ENCODE measurements around the gene PRR13. TPM values are rescaled to one million over a fixed set of nuclear protein-coding genes. Genes with fewer than 3 reads are reported as not detected.
"Not testable (repeated sequence)": the region's sequence is repeated elsewhere in the genome, so short reads cannot be mapped to it uniquely, and the experiment has no call there.

Gene PRR13
- 20.6 TPM for total RNA-seq

- Histone ChIP-seq H3K36me3 (peaks cover 14 to 28% of the 10 kb centered on the region in 2 donors), H3K4me1 (peaks cover 0 to 10% of the 10 kb centered on the region in 2 donors), H3K27ac (peak within 1 kb of the TSS; percentile 88 to 91), H3K9me3 (no peaks in the 10 kb centered on the region), H3K4me3 (peak within 1 kb of the TSS; percentile 69 to 74), H3K27me3 (no peaks in the 10 kb centered on the region)
- intact Hi-C loops (cut with DNase I), result loop anchor here (1.0 to 2.0 kb wide), 3 partner anchors 11 to 61 kb away; partner anchors contain the start of genes PCBP2, SP1 and TARBP2
- TF ChIP-seq, protein P1, sequence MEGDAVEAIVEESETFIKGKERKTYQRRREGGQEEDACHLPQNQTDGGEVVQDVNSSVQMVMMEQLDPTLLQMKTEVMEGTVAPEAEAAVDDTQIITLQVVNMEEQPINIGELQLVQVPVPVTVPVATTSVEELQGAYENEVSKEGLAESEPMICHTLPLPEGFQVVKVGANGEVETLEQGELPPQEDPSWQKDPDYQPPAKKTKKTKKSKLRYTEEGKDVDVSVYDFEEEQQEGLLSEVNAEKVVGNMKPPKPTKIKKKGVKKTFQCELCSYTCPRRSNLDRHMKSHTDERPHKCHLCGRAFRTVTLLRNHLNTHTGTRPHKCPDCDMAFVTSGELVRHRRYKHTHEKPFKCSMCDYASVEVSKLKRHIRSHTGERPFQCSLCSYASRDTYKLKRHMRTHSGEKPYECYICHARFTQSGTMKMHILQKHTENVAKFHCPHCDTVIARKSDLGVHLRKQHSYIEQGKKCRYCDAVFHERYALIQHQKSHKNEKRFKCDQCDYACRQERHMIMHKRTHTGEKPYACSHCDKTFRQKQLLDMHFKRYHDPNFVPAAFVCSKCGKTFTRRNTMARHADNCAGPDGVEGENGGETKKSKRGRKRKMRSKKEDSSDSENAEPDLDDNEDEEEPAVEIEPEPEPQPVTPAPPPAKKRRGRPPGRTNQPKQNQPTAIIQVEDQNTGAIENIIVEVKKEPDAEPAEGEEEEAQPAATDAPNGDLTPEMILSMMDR (IDR thresholded peaks at IDR 0.05), result no peak
- DNase-seq (ENCODE audit: low spot score in 2 of 2), result peak; percentile 98 to 100
These were observed at the start of gene PRR13 for GRCh38 chr12:53441040-53441833. Gene PRR13 (plus strand): TSS chr12:53441734. CDS start chr12:53442715, 981 bp downstream.

GRCh38 chr12:53399896-53400295, 41.6 kb upstream of the PRR13 start:
- Histone ChIP-seq H3K36me3 (peaks cover 10 to 14% of the 10 kb centered on the region in 2 donors), H3K4me3 (no peak overlapping the region), H3K4me1 (no peaks in the 10 kb centered on the region), H3K9me3 (no peaks in the 10 kb centered on the region), H3K27ac (no peak overlapping the region), H3K27me3 (no peaks in the 10 kb centered on the region)
- intact Hi-C loops (cut with DNase I), result no loop called here
- TF ChIP-seq, protein P1 (IDR thresholded peaks at IDR 0.05), result no peak
- no peak for DNase-seq (ENCODE audit: low spot score in 2 of 2)

DNA sequence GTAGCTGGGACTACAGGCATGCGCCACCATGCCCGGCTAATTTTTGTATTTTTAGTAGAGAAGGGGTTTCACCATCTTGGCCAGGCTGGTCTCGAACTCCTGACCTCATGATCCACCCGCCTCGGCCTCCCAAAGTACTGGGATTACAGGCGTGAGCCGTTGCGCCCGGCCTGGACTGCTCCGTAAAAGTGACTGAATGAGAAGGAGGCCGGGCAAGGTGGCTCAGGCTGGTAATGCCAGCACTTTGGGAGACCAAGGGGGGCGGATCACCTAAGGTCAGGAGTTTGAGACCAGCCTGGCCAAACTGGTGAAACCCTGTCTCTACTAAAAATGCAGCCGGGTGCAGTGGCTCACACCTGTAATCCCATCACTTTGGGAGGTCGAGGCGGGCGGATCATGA, 39.2 kb upstream of the PRR13 start:
- peaks cover 19 to 20% of the 10 kb centered on the region in 2 donors for H3K36me3 ChIP-seq
- DNase-seq (ENCODE audit: low spot score in 2 of 2); H3K4me1 ChIP-seq; H3K27me3 ChIP-seq; H3K9me3 ChIP-seq; H3K27ac ChIP-seq; H3K4me3 ChIP-seq; intact Hi-C loops (cut with DNase I): not testable (repeated sequence)

DNA sequence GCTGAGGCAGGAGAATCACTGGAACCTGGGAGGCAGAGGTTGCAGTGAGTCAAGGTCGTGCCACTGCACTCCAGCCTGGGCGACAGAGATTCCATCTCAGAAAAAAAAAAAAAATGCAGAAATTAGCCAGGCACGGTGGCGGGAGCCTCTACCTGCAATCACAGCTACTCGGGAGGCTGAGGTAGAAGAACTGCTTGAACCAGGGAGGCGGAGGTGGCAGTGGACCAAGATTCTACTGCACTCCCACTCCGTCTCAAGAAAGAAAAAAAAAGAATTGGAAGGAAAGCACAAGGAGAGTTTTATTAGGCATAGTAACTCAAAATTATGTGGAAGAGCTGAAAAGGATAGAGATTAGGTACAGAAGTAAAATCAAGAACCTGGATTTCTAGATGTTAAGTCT, 38.7 kb upstream of the PRR13 start:
- Histone ChIP-seq H3K4me1 (no peaks in the 10 kb centered on the region), H3K36me3 (peaks cover 24 to 25% of the 10 kb centered on the region in 2 donors), H3K9me3 (no peaks in the 10 kb centered on the region), H3K4me3 (no peak overlapping the region), H3K27me3 (no peaks in the 10 kb centered on the region), H3K27ac (no peak overlapping the region)
- intact Hi-C loops (cut with DNase I), result no loop called here
- no peak for DNase-seq (ENCODE audit: low spot score in 2 of 2)
- TF ChIP-seq, protein P1 (IDR thresholded peaks at IDR 0.05), result no peak

DNA sequence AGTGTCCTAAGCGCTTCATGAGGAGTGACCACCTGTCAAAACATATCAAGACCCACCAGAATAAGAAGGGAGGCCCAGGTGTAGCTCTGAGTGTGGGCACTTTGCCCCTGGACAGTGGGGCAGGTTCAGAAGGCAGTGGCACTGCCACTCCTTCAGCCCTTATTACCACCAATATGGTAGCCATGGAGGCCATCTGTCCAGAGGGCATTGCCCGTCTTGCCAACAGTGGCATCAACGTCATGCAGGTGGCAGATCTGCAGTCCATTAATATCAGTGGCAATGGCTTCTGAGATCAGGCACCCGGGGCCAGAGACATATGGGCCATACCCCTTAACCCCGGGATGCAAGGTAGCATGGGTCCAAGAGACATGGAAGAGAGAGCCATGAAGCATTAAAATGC, 30.6 kb upstream of the PRR13 start:
- intact Hi-C loops (cut with DNase I), result no loop called here
- no peaks in the 10 kb centered on the region for H3K27me3 ChIP-seq
- TF ChIP-seq, protein P1 (IDR thresholded peaks at IDR 0.05), result no peak
- no peaks in the 10 kb centered on the region for H3K9me3 ChIP-seq
- no peak for DNase-seq (ENCODE audit: low spot score in 2 of 2)
- peaks cover 64 to 66% of the 10 kb centered on the region in 2 donors for H3K36me3 ChIP-seq
- no peak overlapping the region for H3K4me3 ChIP-seq
- H3K4me1 ChIP-seq, result peaks cover 0 to 9% of the 10 kb centered on the region in 2 donors
- no peak overlapping the region for H3K27ac ChIP-seq

GRCh38 chr12:53413485-53414204, 27.9 kb upstream of the PRR13 start:
- Histone ChIP-seq H3K36me3 (peaks cover 39 to 40% of the 10 kb centered on the region in 2 donors), H3K27ac (no peak overlapping the region), H3K4me3 (no peak overlapping the region), H3K4me1 (peaks cover 0 to 9% of the 10 kb centered on the region in 2 donors), H3K9me3 (no peaks in the 10 kb centered on the region), H3K27me3 (no peaks in the 10 kb centered on the region)
- DNase-seq (ENCODE audit: low spot score in 2 of 2), result no peak
- intact Hi-C loops (cut with DNase I), result no loop called here
- TF ChIP-seq, protein P1 (IDR thresholded peaks at IDR 0.05), result no peak

Data from ascending aorta (tissue), 2 donors.